Measurements from ENCODE around the gene SAMD11.
A peak's percentile ranks its signal among the peaks of the same experiment; 100 is the strongest.

Gene SAMD11

DNA sequence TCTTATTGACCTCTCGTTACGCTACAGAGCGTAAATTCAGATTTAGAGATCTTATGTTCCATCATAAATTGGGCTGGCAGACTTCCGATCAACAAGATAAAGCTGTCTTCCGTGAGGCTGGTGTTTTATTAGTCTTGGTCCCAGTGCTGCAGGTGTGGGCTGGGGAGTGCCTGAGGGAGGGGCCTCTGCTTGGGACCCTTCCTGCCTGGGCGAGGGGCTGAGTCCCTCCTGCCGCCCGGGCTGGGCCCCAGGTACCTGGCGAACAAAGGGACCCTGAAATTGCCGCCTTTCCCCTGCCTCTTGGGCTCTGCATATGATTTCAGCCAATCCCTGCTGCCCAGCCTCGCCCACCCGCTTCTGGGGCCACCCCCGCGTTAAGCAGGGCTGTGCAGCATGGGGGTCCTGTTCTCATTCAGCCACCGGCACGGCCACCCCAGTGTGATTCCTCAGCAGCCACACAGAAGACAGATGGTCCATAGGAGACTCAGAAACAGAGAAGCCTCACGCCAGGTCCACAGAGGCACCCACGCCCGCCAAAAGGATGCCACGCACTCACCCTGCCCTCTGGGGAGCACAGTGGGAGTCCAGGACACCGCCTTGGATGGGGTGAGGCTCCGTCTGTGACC, 6.1 kb upstream of the SAMD11 start:
- no peak for DNase-seq

- no peak for DNase-seq
These were observed 5.4 kb upstream of the SAMD11 start for GRCh38 chr1:918353-918752.

- DNase-seq, result no peak
These were observed 4.9 kb upstream of the SAMD11 start for GRCh38 chr1:918843-919242.

GRCh38 chr1:919271-919872, 4.4 kb upstream of the SAMD11 start:
- DNase-seq, result no peak

DNA sequence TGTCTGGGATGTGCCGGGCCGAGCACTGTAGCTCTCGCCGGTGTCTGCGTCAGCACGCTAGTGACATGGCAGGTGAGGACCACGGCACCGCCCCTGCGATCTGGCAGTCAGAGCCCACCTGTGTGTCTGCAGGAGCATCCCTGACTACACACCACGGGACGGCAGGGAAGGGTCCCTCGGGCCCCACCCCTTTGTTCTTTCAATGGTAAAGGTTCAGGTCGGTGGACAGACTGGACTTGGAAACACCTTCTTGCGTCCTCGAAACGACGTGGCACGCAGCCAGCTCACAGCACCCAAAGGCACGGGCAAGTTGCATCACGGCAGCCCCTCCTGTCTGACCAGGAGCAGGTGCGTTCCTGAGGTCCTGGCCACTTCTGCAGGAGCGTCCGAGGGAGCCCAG, 3.7 kb upstream of the SAMD11 start:
- DNase-seq, result no peak

GRCh38 chr1:920521-920920, 3.2 kb upstream of the SAMD11 start:
- no peak for DNase-seq

DNA sequence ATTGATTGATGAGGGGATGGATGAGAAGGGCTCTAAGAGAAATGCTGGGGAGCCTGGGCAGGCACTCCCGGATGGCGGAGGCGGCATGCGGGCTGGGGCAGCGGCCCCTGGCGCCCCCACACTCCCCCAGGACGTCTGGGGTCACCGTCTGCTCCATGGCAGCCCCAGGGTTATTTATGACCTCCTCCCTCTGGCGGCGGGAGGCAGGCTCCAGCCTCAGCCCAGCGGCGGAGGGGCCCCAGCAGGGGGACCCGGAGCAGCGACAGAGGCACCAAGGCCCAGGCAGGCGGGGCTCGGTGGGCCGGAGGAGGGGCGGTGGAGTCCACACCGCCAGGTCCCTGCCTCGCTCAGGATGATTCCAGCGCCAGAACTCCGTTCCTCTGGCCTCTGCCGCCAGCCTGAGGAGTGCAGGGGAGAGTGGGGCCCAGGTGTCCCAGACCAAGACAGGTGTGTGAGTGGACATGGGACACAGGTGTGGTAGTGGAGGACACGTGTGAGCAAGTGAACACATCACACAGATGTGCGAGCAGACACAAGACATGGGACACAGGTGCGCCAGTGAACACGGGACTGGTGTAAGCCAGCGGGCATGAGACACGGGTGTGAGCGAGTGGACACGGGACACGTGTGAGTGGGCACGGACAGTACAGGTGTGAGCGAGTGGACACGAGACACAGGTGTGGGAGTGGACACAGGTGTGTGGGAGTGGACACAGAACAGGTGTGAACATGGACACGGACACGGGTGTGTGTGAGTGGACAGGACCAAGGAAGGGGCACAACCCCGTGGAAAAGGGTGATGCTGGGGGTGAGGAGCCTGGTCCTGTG, 2.5 kb upstream of the SAMD11 start:
- peak; percentile 78 to 92 (median 81) for DNase-seq

DNA sequence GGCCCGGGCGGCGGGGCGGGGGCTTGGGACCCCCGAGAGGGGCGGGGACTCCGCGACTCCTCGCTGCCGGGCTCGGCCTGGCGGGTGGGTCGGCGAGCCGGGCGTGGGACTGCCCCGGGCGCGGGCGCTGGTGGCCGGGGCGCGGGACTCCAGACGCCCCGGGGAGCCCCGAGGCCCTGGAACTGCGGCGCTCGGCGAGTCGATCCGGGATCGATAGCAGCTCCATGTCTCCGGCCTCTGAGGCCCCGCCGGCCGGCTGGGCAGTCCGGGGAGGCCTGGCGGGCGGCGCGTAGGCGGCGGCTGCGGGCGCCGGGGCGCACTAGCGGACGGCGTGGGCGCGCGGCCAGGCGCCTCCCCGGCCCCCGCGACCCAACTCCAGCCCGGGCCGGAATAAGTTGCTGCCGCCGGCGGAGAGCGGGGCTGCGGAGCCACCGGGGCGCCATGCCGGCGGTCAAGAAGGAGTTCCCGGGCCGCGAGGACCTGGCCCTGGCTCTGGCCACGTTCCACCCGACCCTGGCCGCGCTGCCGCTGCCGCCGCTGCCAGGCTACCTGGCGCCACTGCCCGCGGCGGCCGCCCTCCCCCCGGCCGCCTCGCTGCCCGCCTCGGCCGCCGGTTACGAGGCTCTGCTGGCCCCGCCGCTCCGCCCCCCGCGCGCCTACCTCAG, 400 bp downstream of the SAMD11 start:
- peak; percentile 17 to 43 (median 23) for DNase-seq

DNA sequence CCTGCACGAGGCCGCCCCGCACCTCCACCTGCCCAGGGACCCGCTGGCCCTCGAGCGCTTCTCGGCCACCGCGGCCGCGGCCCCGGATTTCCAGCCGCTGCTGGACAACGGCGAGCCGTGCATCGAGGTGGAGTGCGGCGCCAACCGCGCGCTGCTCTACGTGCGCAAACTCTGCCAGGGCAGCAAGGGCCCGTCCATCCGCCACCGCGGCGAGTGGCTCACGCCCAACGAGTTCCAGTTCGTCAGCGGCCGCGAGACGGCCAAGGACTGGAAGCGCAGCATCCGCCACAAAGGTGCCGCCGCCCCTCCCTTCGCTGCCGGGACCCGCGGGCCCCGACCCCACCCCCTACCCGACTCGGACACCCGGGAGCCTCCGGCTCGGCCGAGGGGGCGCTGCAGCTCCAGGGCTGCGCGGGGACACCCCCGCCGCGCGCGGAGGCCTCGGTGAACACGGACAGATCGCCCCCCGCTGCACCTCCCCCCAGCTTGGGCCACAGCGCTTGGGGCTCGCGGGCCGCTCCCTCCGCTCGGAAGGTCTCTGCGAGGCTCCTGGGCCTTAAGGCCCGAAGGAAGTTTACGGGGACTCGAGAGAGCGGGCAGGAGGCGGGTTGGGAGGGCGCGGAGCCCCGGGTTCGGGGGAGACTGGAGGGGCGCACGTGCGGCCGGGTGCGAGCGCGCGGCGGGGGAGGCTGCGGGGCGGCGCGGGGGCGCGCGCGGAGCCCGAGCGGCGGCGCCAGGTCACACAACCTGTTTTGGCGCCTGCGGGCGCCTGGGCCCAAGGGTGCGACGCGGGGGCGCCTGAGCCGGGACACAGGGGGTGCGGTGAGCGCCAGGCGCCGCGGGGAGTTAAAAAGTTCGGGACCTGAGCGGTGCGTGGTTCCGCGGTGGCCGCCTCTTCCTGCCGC, 1.2 kb downstream of the SAMD11 start:
- DNase-seq, result peak; percentile 45 to 70 (median 48)

- peak in 2 of 3 donors; percentile 26 to 60 for DNase-seq
These were observed 2.1 kb downstream of the SAMD11 start for GRCh38 chr1:925561-926421.

DNA sequence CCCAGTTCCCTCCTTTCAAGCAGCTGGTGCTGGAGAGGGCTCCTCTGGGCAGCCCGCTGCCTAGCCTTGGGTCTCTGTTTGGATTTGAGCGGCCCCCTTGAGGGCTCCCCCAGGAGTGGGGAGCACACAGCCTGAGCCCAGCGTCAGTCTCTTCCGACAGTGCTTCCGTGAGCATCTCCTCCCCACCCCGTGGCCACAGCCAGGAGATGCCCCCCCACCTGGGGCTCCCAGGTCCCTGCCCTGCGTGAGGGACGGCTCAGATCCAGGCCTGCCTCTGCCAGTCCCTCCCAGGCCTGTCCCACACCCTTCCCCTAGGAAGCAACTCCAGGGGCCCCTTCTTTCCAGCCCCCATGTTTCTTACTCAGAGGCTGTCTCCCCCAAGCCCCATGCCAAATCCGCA, 3.5 kb downstream of the SAMD11 start:
- DNase-seq, result no peak

- DNase-seq, result no peak
These were observed 4.0 kb downstream of the SAMD11 start for GRCh38 chr1:927748-928147.

GRCh38 chr1:928825-929661, 5.3 kb downstream of the SAMD11 start:
- no peak for DNase-seq

DNA sequence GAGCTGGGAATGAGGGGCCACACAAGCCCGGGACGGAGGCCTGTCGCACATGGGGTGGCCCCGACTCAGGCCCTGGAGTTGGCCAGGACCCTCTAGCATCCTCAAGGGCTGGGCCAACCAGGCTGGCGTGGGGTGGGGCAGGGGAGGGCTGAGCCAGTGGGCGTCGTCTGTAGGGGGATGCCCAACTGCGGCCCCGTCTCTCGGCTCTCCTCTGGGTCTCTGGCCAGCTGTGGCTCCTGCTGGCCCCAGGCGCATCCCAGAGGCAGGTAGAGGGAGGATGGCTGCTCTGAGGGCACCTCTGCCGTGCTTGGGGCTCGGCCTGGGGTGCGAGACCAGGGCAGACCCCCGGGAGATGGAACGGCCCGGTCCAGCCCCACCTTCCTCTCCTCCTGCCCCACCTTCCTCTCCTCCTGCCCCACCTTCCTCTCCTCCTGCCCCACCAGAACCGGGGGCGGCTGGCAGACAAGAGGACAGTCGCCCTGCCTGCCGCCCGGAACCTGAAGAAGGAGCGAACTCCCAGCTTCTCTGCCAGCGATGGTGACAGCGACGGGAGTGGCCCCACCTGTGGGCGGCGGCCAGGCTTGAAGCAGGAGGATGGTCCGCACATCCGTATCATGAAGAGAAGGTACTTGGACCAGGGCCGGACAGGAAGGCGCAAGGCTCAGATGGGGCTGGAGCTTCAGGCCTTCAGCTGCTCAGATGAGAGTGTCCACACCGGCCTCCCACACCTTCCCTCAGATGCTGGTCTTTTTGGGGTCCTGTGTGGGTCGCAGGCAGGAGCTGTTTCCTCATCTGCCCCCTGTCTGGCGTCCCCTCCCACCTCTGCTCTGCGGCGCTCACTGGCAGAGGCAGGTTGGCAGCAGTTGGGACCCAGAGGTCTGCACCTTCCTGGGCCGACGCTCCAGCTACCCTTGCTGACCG, 6.2 kb downstream of the SAMD11 start:
- DNase-seq, result no peak

DNA sequence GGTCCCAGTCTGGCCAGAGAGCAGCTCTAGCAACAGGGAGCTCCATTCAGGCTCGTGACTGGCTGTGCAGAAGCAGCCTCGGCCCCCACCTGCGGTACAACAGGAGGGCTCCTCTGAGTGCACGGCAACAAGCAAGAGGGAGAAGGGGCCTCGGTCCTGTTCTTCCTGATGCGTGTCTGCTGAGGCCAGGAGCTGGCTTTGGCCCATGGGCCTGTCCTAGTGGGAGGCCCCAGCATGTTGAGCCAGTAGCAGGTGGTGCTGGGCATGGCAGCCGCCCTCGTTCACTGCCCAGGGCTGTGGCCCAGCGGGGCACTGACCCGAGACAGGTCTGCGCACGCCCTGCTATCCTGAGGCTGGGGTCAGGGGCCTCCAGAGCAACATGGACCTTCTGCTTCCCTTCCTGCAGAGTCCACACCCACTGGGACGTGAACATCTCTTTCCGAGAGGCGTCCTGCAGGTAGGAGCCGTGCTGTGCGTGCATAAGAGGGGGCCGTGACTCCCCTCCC, 7.0 kb downstream of the SAMD11 start:
- no peak for DNase-seq

- DNase-seq, result no peak
These were observed 7.9 kb downstream of the SAMD11 start for GRCh38 chr1:931380-932172.

DNA sequence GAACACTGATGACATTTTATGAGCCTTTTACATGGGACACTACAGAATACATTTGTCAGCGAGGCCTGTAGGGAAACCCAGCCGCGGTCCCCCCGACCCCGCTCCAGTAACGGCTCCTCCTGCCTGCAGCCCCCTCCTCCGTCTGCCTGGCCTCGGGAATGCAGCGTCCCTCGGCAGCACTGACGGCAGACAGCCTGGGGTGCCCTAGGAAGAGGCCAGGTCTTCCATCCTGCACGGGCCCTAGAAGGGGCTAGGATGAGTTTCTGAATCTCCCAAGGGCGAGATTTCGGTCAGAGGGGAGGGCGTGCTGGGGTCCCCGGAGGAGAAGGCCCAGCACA, 8.4 kb downstream of the SAMD11 start:
- no peak for DNase-seq

All from suppressor macrophage treated with lipopolysaccharide for 1 hour (primary cell).